A673 (cell line): ENCODE data around the gene KCNQ1OT1. TPM values are rescaled to one million over a fixed set of nuclear protein-coding genes. Genes with fewer than 3 reads are reported as not detected.

Experiments used
- BruUV-seq: library from RNA; stranded (reverse); fragments of 400-500 nt; replicated peaks from 2 replicates; lab custom pipeline; 2021; lab: Mats Ljungman, UMichigan
- CTCF ChIA-PET: fragments of 300-600 bp; sonication (Branson Sonifier 250); formaldehyde crosslinking; loops from one replicate; lab custom pipeline; 2022; ENCODE audit warnings: antibody characterized with exemption; lab: Charles Lee
- POLR2A ChIA-PET: fragments of 300-600 bp; sonication (Branson Sonifier 250); formaldehyde crosslinking; loops from one replicate; lab custom pipeline; 2022; ENCODE audit warnings: antibody characterized with exemption; ENCODE audit not compliant: low non-redundant PET; lab: Charles Lee
- DNase-seq: peaks from one replicate; pipeline ENCODE4 v3.0.0-alpha.2; 2015; ENCODE audit warnings: low spot score
- H3K27ac ChIP-seq: fragments of 200-600 bp; sonication (generic); 2 replicates; pipeline ENCODE4 v1.5.1; 2016; ENCODE audit warnings: mixed run types, low read depth, mild to moderate bottlenecking, mixed read lengths, antibody characterized with exemption, low read length; ENCODE audit not compliant: poor library complexity, severe bottlenecking
- H3K27me3 ChIP-seq: fragments of 200-600 bp; sonication (generic); replicated peaks from 2 replicates; pipeline ENCODE4 v1.6.1; 2017; ENCODE audit warnings: mixed run types, low read depth, mild to moderate bottlenecking, mixed read lengths, antibody characterized with exemption, low read length; ENCODE audit not compliant: insufficient read depth, poor library complexity
- H3K36me3 ChIP-seq: fragments of 200-600 bp; sonication (generic); 2 replicates; pipeline ENCODE4 v1.6.1; 2016; ENCODE audit warnings: mixed run types, mild to moderate bottlenecking, mixed read lengths, antibody characterized with exemption, low read length; ENCODE audit not compliant: insufficient read depth, poor library complexity, severe bottlenecking
- H3K4me1 ChIP-seq: fragments of 200-600 bp; sonication (generic); 2 replicates; pipeline ENCODE4 v1.6.1; 2017; ENCODE audit warnings: mixed run types, mild to moderate bottlenecking, mixed read lengths, antibody characterized with exemption, low read length; ENCODE audit not compliant: insufficient read depth, poor library complexity, severe bottlenecking
- H3K4me3 ChIP-seq: fragments of 200-600 bp; sonication (generic); 2 replicates; pipeline ENCODE4 v1.5.1; 2016; ENCODE audit warnings: low read depth, mixed run types, mild to moderate bottlenecking, mixed read lengths, low read length; ENCODE audit not compliant: poor library complexity, severe bottlenecking
- H3K9me3 ChIP-seq: fragments of 200-600 bp; sonication (generic); 2 replicates; pipeline ENCODE4 v1.6.1; 2016; ENCODE audit warnings: mixed run types, low read depth, mild to moderate bottlenecking, mixed read lengths, antibody characterized with exemption, low read length; ENCODE audit not compliant: poor library complexity, severe bottlenecking
- CTCF ChIP-seq: fragments of 300-800, 200-600 bp; sonication (generic); conservative IDR thresholded peaks from 2 replicates; pipeline ENCODE4 v1.5.1; 2017; ENCODE audit warnings: low read depth, mild to moderate bottlenecking, antibody characterized with exemption, low read length, moderate library complexity, mixed read lengths
- EZH2 ChIP-seq: fragments of 200-600 bp; sonication (generic); IDR thresholded peaks from 2 replicates; pipeline ENCODE4 v1.6.1; 2017; ENCODE audit warnings: borderline replicate concordance, low read depth, mild to moderate bottlenecking, mixed read lengths, antibody characterized with exemption, low read length; ENCODE audit not compliant: poor library complexity, severe bottlenecking
- intact Hi-C: fragments of 100-400 bp; cut with micrococcal nuclease; formaldehyde crosslinking; loops from one replicate; pipeline ENCODE4 v1.10.0; 2022; ENCODE audit not compliant: unreplicated experiment
- total RNA-seq: library from RNA; stranded (reverse); gene quantifications from 2 replicates; pipeline ENCODE4 v1.2.3, GENCODE V29; 2021

KCNQ1OT1 gene
- total RNA-seq, 1 experiment from 2014 or later, result 4.0 TPM

- no peak for DNase-seq
- ChIA-PET CTCF (no interaction called here), POLR2A (no interaction called here)
- H3K27me3 ChIP-seq, result no peaks in the 10 kb centered on the region
- H3K4me1 ChIP-seq, result no peaks in the 10 kb centered on the region
- no peak overlapping the region for H3K4me3 ChIP-seq
- no peaks in the 10 kb centered on the region for H3K36me3 ChIP-seq
- no TSS peak for BruUV-seq
- no peak for TF ChIP-seq CTCF
- no peak for TF ChIP-seq EZH2
- no peaks in the 10 kb centered on the region for H3K9me3 ChIP-seq
- H3K27ac ChIP-seq, result no peak overlapping the region
- intact Hi-C loops, result no loop called here
Observed at GRCh38 chr11:2740275-2740940, 40.6 kb upstream of the KCNQ1OT1 start.

DNA sequence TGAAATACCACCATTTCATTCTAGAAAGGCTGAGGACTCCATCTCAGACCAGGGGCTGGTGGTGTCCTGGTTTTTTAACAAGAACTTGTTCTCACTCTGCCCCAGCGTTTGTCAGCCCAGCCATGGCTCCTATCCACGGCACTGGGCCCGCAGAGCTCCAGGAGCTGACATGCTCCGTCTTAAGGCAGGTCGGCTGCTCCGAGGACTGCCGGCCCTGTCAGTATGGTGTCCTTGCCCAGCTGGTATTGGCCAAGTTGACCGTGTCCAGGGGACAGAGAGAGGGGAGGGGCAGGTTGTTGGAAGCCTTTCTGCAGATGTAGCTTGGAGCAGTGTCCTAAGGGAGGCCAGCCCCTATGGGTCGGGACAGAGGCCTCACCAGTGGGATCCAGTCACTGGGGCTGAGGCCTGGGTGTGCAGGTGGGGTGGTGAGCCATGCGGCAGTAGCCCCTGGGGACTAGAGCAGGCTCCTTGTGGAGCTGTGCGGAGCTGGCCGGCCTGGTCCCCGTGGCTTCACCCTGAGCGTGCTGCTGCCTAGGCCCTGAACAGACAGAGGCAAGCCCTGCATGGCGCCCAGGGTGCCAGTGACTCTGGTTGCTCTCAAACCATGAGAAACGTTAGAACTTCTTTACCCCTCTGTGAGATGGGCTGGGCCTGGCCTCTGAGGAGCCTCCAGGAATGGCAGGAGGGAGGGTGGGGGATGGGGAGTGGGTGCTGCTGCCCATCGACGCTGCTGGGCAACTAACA, 39.9 kb upstream of the KCNQ1OT1 start:
- BruUV-seq, result no TSS peak
- Histone ChIP-seq H3K9me3 (no peaks in the 10 kb centered on the region), H3K27ac (no peak overlapping the region), H3K4me1 (no peaks in the 10 kb centered on the region), H3K36me3 (no peaks in the 10 kb centered on the region), H3K4me3 (no peak overlapping the region), H3K27me3 (no peaks in the 10 kb centered on the region)
- intact Hi-C loops, result no loop called here
- ChIA-PET POLR2A (no interaction called here), CTCF (no interaction called here)
- no peak for DNase-seq
- TF ChIP-seq CTCF, result no peak
- no peak for TF ChIP-seq EZH2

- POLR2A ChIA-PET, result no interaction called here
- no peaks in the 10 kb centered on the region for H3K36me3 ChIP-seq
- DNase-seq, result no peak
- TF ChIP-seq CTCF, result no peak
- intact Hi-C loops, result no loop called here
- CTCF ChIA-PET, result no interaction called here
- H3K4me3 ChIP-seq, result no peak overlapping the region
- H3K27me3 ChIP-seq, result no peaks in the 10 kb centered on the region
- H3K27ac ChIP-seq, result no peak overlapping the region
- BruUV-seq, result no TSS peak
- no peaks in the 10 kb centered on the region for H3K4me1 ChIP-seq
- no peaks in the 10 kb centered on the region for H3K9me3 ChIP-seq
Observed at GRCh38 chr11:2738551-2739431, 39.0 kb upstream of the KCNQ1OT1 start.
